Measurements from ENCODE around the gene PRR33. TPM values are rescaled to one million over a fixed set of nuclear protein-coding genes. Genes with fewer than 3 reads are reported as not detected.
A peak's percentile ranks its signal among the peaks of the same experiment; 100 is the strongest.
"Not testable (repeated sequence)": the region's sequence is repeated elsewhere in the genome, so short reads cannot be mapped to it uniquely, and the experiment has no call there.

Gene PRR33
- polyA plus RNA-seq, 2 of the 4 experiments (the other 2 are of a cell fraction): not detected

DNA sequence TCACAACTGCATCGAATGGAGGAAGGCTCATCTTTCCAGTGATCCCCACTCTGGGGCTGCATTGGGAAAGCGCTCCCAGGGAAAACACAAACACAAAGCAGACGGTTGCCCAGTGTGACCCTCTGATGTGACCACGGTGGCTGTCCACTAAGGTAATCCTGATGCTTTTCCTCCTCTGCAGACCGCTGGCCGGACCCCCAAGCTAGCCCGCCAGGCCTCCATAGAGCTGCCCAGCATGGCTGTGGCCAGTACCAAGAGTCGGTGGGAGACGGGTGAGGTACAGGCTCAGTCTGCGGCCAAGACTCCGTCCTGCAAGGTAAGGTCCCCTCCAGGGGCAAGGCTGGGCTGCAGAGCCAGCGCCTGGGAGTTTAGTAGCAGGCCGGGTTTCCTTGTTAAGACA is 5.1 kb downstream of the PRR33 start:
- ATAC-seq; H3K9me3 ChIP-seq; CTCF ChIA-PET; FAIRE-seq; H3K27ac ChIP-seq; H3K4me1 ChIP-seq; POLR2A ChIA-PET; H3K4me3 ChIP-seq; DNase-seq (ENCODE audit: low read depth in 1 of 2, low spot score in 1 of 2); H3K4me2 ChIP-seq: not testable (repeated sequence)
- WGBS (ENCODE audit: missing lambda C conversion rate): 39% methylated on average over 12 of the region's 13 CpGs

- FAIRE-seq (no peak), ATAC-seq (no peak), DNase-seq (ENCODE audit: low read depth in 1 of 2, low spot score in 1 of 2) (no peak)
- Histone ChIP-seq H3K4me1 (no peaks in the 10 kb centered on the region), H3K4me2 (no peak overlapping the region), H3K9me3 (no peaks in the 10 kb centered on the region), H3K4me3 (no peak overlapping the region), H3K27ac (no peak overlapping the region)
- TF ChIP-seq CBX8 (IDR thresholded peaks at IDR 0.05): no peak
- ChIA-PET POLR2A (no interaction called here), CTCF (interaction anchor here (0.8 to 10.1 kb wide), 9 partner anchors 9 to 279 kb away, joined by 3 to 334 read pairs (median 4); partner anchors contain the start of gene TNNT3)
- 35% methylated on average over 5 of the region's 5 CpGs for WGBS (ENCODE audit: missing lambda C conversion rate)
These were observed 7.4 kb downstream of the PRR33 start for GRCh38 chr11:1884303-1884700.

DNA sequence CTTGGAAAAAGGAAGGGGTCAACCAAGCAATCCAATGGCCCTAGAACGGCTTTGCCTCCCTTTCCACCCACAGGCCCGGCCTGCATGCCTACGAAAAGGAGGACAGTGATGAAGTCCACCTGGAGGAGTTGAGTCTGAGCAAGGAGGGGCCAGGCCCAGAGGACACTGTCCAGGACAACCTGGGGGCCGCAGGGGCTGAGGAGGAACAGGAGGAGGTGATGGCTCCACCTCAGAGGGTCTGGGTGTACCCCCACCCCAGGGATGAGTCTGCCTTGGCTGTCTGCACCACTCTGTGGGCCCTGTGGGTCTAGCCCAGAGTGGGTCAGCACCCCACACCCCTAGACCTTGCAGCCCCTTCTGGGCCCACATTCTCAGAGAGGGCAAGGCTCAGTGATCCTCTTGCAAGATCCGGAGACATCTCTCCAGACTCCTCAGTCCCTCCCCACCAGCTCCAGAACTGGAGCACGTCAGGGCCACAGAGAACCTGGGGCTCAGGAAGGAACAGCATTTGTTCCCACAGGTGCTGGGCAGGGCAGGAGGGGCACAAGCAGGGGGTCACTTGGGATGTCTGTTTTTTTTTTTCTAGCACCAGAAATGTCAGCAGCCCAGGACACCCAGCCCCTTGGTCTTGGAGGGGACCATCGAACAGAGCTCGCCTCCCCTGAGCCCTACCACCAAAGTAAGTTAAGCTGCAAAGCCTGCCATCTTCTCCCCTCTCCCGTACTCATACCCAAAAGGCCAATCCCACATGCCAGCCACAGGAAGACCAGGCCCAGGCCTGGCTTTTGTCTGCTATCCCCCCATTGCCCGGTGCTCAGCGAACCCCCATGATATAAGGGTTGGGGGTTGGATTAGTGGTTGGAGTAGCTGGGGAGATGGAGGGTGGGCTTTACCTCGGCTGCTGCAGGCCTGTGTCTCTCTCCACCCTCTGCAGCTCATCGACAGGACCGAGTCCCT is 8.1 kb downstream of the PRR33 start:
- H3K4me2 ChIP-seq: no peak overlapping the region
- 53% methylated on average over 12 of the region's 14 CpGs for WGBS (ENCODE audit: missing lambda C conversion rate)
- no peaks in the 10 kb centered on the region for H3K9me3 ChIP-seq
- H3K4me1 ChIP-seq: no peaks in the 10 kb centered on the region
- ATAC-seq: no peak
- ChIA-PET POLR2A (interaction anchor here (0.7 kb wide), 1 partner anchor 115 kb away, joined by 3 read pairs; no protein-coding TSS in a partner anchor), CTCF (interaction anchor here (0.6 to 10.1 kb wide), 37 partner anchors 7 to 280 kb away, joined by 3 to 334 read pairs (median 6); partner anchors contain the start of genes LSP1, MRPL23, PRR33 and TNNT3)
- TF ChIP-seq, protein P1, sequence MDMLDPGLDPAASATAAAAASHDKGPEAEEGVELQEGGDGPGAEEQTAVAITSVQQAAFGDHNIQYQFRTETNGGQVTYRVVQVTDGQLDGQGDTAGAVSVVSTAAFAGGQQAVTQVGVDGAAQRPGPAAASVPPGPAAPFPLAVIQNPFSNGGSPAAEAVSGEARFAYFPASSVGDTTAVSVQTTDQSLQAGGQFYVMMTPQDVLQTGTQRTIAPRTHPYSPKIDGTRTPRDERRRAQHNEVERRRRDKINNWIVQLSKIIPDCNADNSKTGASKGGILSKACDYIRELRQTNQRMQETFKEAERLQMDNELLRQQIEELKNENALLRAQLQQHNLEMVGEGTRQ (IDR thresholded peaks at IDR 0.05): no peak
- TF ChIP-seq RNF2 (IDR thresholded peaks at IDR 0.05; ENCODE audit: borderline replicate concordance, low read depth): no peak
- no peak for TF ChIP-seq CBX8 (IDR thresholded peaks at IDR 0.05)
- TF ChIP-seq RAD21 (conservative IDR thresholded peaks at IDR 0.05 in 1 of 2, IDR thresholded peaks at IDR 0.05 in 1 of 2): no peak
- TF ChIP-seq MAFK (IDR thresholded peaks at IDR 0.05; ENCODE audit: partially characterized antibody): no peak
- no peak for TF ChIP-seq EHF (CRISPR knock-in tag; IDR thresholded peaks at IDR 0.05)
- TF ChIP-seq GATA3 (IDR thresholded peaks at IDR 0.05; ENCODE audit: borderline replicate concordance): no peak
- DNase-seq (ENCODE audit: low read depth in 1 of 2, low spot score in 1 of 2): no peak
- H3K4me3 ChIP-seq: no peak overlapping the region
- H3K27ac ChIP-seq: no peak overlapping the region
- no peak for FAIRE-seq

DNA sequence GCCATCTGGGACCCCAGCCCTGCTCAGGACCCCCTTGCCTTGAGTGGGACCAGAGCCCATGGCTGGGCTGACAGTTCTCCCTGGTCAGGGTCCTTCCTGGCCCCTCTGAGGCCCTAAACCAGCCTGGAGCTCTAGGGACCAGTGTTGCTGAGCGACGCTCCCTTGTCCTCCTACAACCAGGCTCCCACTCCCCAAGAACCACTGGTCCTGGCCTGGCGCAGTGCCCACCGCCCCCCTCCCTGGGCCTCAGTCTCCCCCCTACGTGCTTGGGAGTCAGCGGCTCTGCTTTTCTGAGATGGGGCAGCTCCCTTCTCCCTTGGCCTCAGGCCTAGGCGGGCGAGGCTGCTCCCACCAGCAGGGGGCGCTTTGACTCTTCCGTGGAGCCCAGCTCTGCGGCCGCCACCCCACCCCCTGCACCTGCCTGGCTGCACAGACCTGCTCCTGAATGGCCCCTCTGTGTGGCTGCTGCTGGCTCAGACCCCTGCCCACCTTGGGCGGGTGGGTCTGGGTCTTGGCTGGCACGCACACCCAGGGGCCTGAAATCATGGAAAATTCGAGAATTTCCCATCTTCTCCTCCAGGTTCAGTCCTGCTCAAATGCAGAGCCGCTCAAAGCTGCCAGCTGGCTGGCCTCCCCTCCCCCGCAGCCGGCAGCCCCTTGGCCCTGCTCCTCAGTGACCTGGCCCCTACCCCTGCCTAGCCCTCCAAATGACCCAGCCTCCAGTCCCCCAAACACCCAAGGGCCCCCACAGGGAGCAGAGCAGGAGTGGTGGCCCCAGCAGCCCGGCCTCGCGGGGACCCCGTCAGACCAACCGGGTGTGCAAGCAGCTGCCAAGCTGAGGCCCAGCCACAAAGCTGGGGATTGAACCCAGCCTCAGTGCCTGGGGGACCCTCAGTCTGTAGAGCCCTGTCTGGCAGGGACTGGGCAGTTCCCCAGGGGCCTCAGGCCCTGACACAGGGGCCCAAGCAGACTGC is 9.1 kb downstream of the PRR33 start:
- DNase-seq (ENCODE audit: low read depth in 1 of 2, low spot score in 1 of 2) (peak; percentile 73 to 89), FAIRE-seq (no peak), ATAC-seq (peak; percentile 85 to 97)
- Histone ChIP-seq H3K27ac (no peak overlapping the region; a peak in 1 of 6 replicates), H3K4me2 (no peak overlapping the region), H3K4me1 (no peaks in the 10 kb centered on the region), H3K4me3 (no peak overlapping the region), H3K9me3 (no peaks in the 10 kb centered on the region)
- ChIA-PET POLR2A (interaction anchor here (0.8 kb wide), 1 partner anchor 118 kb away, joined by 6 read pairs; no protein-coding TSS in a partner anchor), CTCF (interaction anchor here (0.6 to 10.1 kb wide), 79 partner anchors 8 to 1321 kb away, joined by 3 to 334 read pairs (median 5); partner anchors contain the start of genes H19, LSP1, MRPL23 and PRR33)
- TF ChIP-seq, protein P2, sequence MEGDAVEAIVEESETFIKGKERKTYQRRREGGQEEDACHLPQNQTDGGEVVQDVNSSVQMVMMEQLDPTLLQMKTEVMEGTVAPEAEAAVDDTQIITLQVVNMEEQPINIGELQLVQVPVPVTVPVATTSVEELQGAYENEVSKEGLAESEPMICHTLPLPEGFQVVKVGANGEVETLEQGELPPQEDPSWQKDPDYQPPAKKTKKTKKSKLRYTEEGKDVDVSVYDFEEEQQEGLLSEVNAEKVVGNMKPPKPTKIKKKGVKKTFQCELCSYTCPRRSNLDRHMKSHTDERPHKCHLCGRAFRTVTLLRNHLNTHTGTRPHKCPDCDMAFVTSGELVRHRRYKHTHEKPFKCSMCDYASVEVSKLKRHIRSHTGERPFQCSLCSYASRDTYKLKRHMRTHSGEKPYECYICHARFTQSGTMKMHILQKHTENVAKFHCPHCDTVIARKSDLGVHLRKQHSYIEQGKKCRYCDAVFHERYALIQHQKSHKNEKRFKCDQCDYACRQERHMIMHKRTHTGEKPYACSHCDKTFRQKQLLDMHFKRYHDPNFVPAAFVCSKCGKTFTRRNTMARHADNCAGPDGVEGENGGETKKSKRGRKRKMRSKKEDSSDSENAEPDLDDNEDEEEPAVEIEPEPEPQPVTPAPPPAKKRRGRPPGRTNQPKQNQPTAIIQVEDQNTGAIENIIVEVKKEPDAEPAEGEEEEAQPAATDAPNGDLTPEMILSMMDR (IDR thresholded peaks at IDR 0.05): peak; percentile 81
- TF ChIP-seq MAZ (IDR thresholded peaks at IDR 0.05; ENCODE audit: borderline replicate concordance, low read depth, low read length): 0 out of 2 replicates have a peak, but pooled peaks have one; percentile 36
- no peak for TF ChIP-seq ATOH8 (CRISPR knock-in tag; IDR thresholded peaks at IDR 0.05; ENCODE audit: low read depth)
- TF ChIP-seq, protein P1 (IDR thresholded peaks at IDR 0.05): no peak
- peak; percentile 90 for TF ChIP-seq SMC3 (IDR thresholded peaks at IDR 0.05)
- peak; percentile 87 to 89 for TF ChIP-seq RAD21 (conservative IDR thresholded peaks at IDR 0.05 in 1 of 2, IDR thresholded peaks at IDR 0.05 in 1 of 2)
- 30% methylated on average over 6 of the region's 23 CpGs for WGBS (ENCODE audit: missing lambda C conversion rate)

Data from A549 (cell line).